Mesenchymal stem cell (in vitro differentiated cells and primary cell): ENCODE data around the gene LRRC74B.
"Not testable (repeated sequence)": the region's sequence is repeated elsewhere in the genome, so short reads cannot be mapped to it uniquely, and the experiment has no call there.

Experiments used
- DNase-seq: peaks from one replicate; pipeline ENCODE4 v3.0.0-alpha.2; 2013
- H2AFZ ChIP-seq: one replicate; pipeline ENCODE4 v1.6.1; 2013; ENCODE audit warnings: low read depth, mild to moderate bottlenecking, control low read depth, inconsistent platforms, low read length, moderate library complexity
- H2AK5ac ChIP-seq: 2 replicates; pipeline ENCODE4 v1.6.1; 2013; ENCODE audit warnings: low read length, moderate library complexity, mild to moderate bottlenecking, inconsistent platforms; ENCODE audit not compliant: severe bottlenecking
- H2BK120ac ChIP-seq: one replicate; pipeline ENCODE4 v1.6.1; 2013; ENCODE audit warnings: low read depth, mild to moderate bottlenecking, inconsistent platforms, low read length, moderate library complexity
- H2BK12ac ChIP-seq, 2 experiments: one replicate each; pipeline ENCODE4 v1.6.1; 2013; ENCODE audit warnings: inconsistent platforms in 2 of 2, low read length in 2 of 2, mild to moderate bottlenecking in 2 of 2, moderate library complexity in 2 of 2, control low read depth in 1 of 2
- H2BK15ac ChIP-seq: one replicate; pipeline ENCODE4 v1.6.1; 2013; ENCODE audit warnings: mild to moderate bottlenecking, low read depth, inconsistent platforms; ENCODE audit not compliant: poor library complexity, severe bottlenecking
- H2BK5ac ChIP-seq: 2 replicates; pipeline ENCODE4 v1.6.1; 2013; ENCODE audit warnings: low read depth, mild to moderate bottlenecking, low read length, control low read depth, inconsistent platforms; ENCODE audit not compliant: poor library complexity, severe bottlenecking
- H3K14ac ChIP-seq, 2 experiments: one replicate each; pipeline ENCODE4 v1.6.1; 2013; ENCODE audit warnings: inconsistent platforms in 2 of 2, low read length in 2 of 2, control low read depth in 1 of 2, mild to moderate bottlenecking in 1 of 2, moderate library complexity in 1 of 2
- H3K18ac ChIP-seq, 2 experiments: one replicate each; pipeline ENCODE4 v1.6.1; 2013; ENCODE audit warnings: inconsistent platforms in 2 of 2, low read length in 2 of 2, control low read depth in 1 of 2, low read depth in 1 of 2, mild to moderate bottlenecking in 1 of 2
- H3K23ac ChIP-seq, 2 experiments: one replicate each; pipeline ENCODE4 v1.6.1; 2013; ENCODE audit warnings: inconsistent platforms in 2 of 2, low read length in 2 of 2, mild to moderate bottlenecking in 2 of 2, moderate library complexity in 2 of 2, control low read depth in 1 of 2
- H3K27ac ChIP-seq: 2 replicates; pipeline ENCODE4 v1.5.1; 2013; ENCODE audit warnings: mild to moderate bottlenecking, moderate library complexity, low read length, control low read depth, inconsistent platforms; ENCODE audit not compliant: poor library complexity, severe bottlenecking
- H3K27me3 ChIP-seq, 2 experiments: 2 replicates each; pipeline versions ENCODE4 v1.6.1 to v1.7.0; 2013; ENCODE audit warnings: low read length in 2 of 2, mild to moderate bottlenecking in 2 of 2, moderate library complexity in 2 of 2, control low read depth in 1 of 2, inconsistent platforms in 1 of 2; ENCODE audit not compliant: control insufficient read depth in 1 of 2, insufficient read depth in 1 of 2
- H3K36me3 ChIP-seq, 2 experiments: 2 replicates each; pipeline versions ENCODE4 v1.6.1 to v1.7.0; 2013; ENCODE audit warnings: low read length in 2 of 2, control low read depth in 1 of 2, inconsistent platforms in 1 of 2, low read depth in 1 of 2, mild to moderate bottlenecking in 1 of 2; ENCODE audit not compliant: insufficient read depth in 2 of 2, control insufficient read depth in 1 of 2
- H3K4ac ChIP-seq, 2 experiments: one replicate each; pipeline ENCODE4 v1.6.1; 2013; ENCODE audit warnings: inconsistent platforms in 2 of 2, low read length in 2 of 2, mild to moderate bottlenecking in 2 of 2, moderate library complexity in 2 of 2, control low read depth in 1 of 2, low read depth in 1 of 2
- H3K4me1 ChIP-seq: 2 replicates; pipeline ENCODE4 v1.6.1; 2013; ENCODE audit warnings: low read depth, low read length, control low read depth; ENCODE audit not compliant: control insufficient read depth, insufficient read depth
- H3K4me2 ChIP-seq: 2 replicates; pipeline ENCODE4 v1.6.1; 2013; ENCODE audit warnings: low read length, mild to moderate bottlenecking, inconsistent platforms; ENCODE audit not compliant: poor library complexity, severe bottlenecking
- H3K4me3 ChIP-seq, 2 experiments: 2 replicates each; pipeline versions ENCODE4 v1.5.1 to v1.7.0; 2013; ENCODE audit warnings: low read length in 2 of 2, mild to moderate bottlenecking in 2 of 2, control low read depth in 1 of 2, low read depth in 1 of 2; ENCODE audit not compliant: insufficient read depth in 1 of 2
- H3K79me1 ChIP-seq: replicated peaks from 2 replicates; pipeline ENCODE4 v1.6.1; 2013; ENCODE audit warnings: mild to moderate bottlenecking, control low read depth, low read length, inconsistent platforms; ENCODE audit not compliant: poor library complexity, severe bottlenecking
- H3K9ac ChIP-seq: 2 replicates; pipeline ENCODE4 v1.7.0; 2013; ENCODE audit warnings: mild to moderate bottlenecking, low read length, moderate library complexity
- H3K9me3 ChIP-seq: 2 replicates; pipeline ENCODE4 v1.7.0; 2013; ENCODE audit warnings: mild to moderate bottlenecking, low read length; ENCODE audit not compliant: control insufficient read depth
- H4K8ac ChIP-seq: one replicate; pipeline ENCODE4 v1.6.1; 2013; ENCODE audit warnings: inconsistent platforms, mild to moderate bottlenecking, low read length, moderate library complexity
- H4K91ac ChIP-seq: one replicate; pipeline ENCODE4 v1.6.1; 2013; ENCODE audit warnings: mild to moderate bottlenecking, low read length, inconsistent platforms
- WGBS: methylation state at CpG from one replicate; pipeline ENCODE4 v1.1.7; 2013; ENCODE audit warnings: mixed read lengths; 5-methylcytosine and 5-hydroxymethylcytosine counted together

Gene LRRC74B

GRCh38 chr22:21070690-21071615, 25.2 kb downstream of the LRRC74B start:
- H3K4me3 ChIP-seq: no peak overlapping the region
- H2AFZ ChIP-seq: no peak overlapping the region
- no peak overlapping the region for H3K4me2 ChIP-seq
- 92% methylated on average over 17 of the region's 17 CpGs for WGBS
- no peak overlapping the region for H3K4ac ChIP-seq
- no peak overlapping the region for H2BK5ac ChIP-seq
- no peak overlapping the region for H2BK15ac ChIP-seq
- no peak overlapping the region for H2AK5ac ChIP-seq
- no peaks in the 10 kb centered on the region for H3K4me1 ChIP-seq
- H3K14ac ChIP-seq: no peak overlapping the region
- no peaks in the 10 kb centered on the region for H3K79me1 ChIP-seq
- no peak overlapping the region for H3K23ac ChIP-seq
- no peak overlapping the region for H2BK12ac ChIP-seq
- no peaks in the 10 kb centered on the region for H3K36me3 ChIP-seq
- no peak overlapping the region for H2BK120ac ChIP-seq
- no peak overlapping the region for H3K27ac ChIP-seq
- H3K9ac ChIP-seq: no peak overlapping the region
- no peak for DNase-seq
- peaks cover 6% of the 10 kb centered on the region for H3K9me3 ChIP-seq
- H3K27me3 ChIP-seq: peaks cover 3 to 6% of the 10 kb centered on the region in 2 experiments
- H3K18ac ChIP-seq: no peak overlapping the region
- no peak overlapping the region for H4K91ac ChIP-seq
- H4K8ac ChIP-seq: no peak overlapping the region

GRCh38 chr22:21071796-21072195, 26.1 kb downstream of the LRRC74B start:
- H2BK120ac ChIP-seq, H3K18ac ChIP-seq, H3K9me3 ChIP-seq, DNase-seq, H3K4me1 ChIP-seq, H3K4me3 ChIP-seq, H2BK12ac ChIP-seq, H2AFZ ChIP-seq, H2BK5ac ChIP-seq, H3K36me3 ChIP-seq, H3K27me3 ChIP-seq, H2AK5ac ChIP-seq, H4K91ac ChIP-seq, H3K14ac ChIP-seq, H4K8ac ChIP-seq, H3K79me1 ChIP-seq, H2BK15ac ChIP-seq, H3K23ac ChIP-seq, H3K4ac ChIP-seq, H3K9ac ChIP-seq, H3K4me2 ChIP-seq, H3K27ac ChIP-seq: not testable (repeated sequence)
- WGBS: 96% methylated on average over 6 of the region's 8 CpGs

GRCh38 chr22:21073023-21073422, 27.3 kb downstream of the LRRC74B start:
- no peak overlapping the region for H3K4ac ChIP-seq
- no peak overlapping the region for H3K14ac ChIP-seq
- no peak overlapping the region for H2BK120ac ChIP-seq
- H2BK15ac ChIP-seq: no peak overlapping the region
- no peak overlapping the region for H2BK12ac ChIP-seq
- H4K91ac ChIP-seq: no peak overlapping the region
- H2AK5ac ChIP-seq: no peak overlapping the region
- no peaks in the 10 kb centered on the region for H3K4me1 ChIP-seq
- no peak overlapping the region for H3K18ac ChIP-seq
- H3K27me3 ChIP-seq: peaks cover 3 to 4% of the 10 kb centered on the region in 2 experiments
- no peaks in the 10 kb centered on the region for H3K36me3 ChIP-seq
- 87% methylated on average over 3 of the region's 3 CpGs for WGBS
- no peak overlapping the region for H3K27ac ChIP-seq
- no peak overlapping the region for H2AFZ ChIP-seq
- no peak overlapping the region for H3K23ac ChIP-seq
- H2BK5ac ChIP-seq: no peak overlapping the region
- no peak for DNase-seq
- no peaks in the 10 kb centered on the region for H3K79me1 ChIP-seq
- no peak overlapping the region for H3K4me2 ChIP-seq
- no peak overlapping the region for H4K8ac ChIP-seq
- H3K9me3 ChIP-seq: peaks cover 6% of the 10 kb centered on the region
- H3K4me3 ChIP-seq: no peak overlapping the region
- H3K9ac ChIP-seq: no peak overlapping the region

- peaks cover 6% of the 10 kb centered on the region for H3K9me3 ChIP-seq
- H3K4ac ChIP-seq: no peak overlapping the region
- WGBS: 93% methylated on average over 4 of the region's 5 CpGs
- peaks cover 3 to 6% of the 10 kb centered on the region in 2 experiments for H3K27me3 ChIP-seq
- H2BK5ac ChIP-seq: no peak overlapping the region
- no peak for DNase-seq
- H2BK12ac ChIP-seq: no peak overlapping the region
- no peak overlapping the region for H3K4me2 ChIP-seq
- no peak overlapping the region for H3K4me3 ChIP-seq
- no peak overlapping the region for H3K9ac ChIP-seq
- no peaks in the 10 kb centered on the region for H3K4me1 ChIP-seq
- no peak overlapping the region for H2BK15ac ChIP-seq
- no peak overlapping the region for H3K27ac ChIP-seq
- H3K18ac ChIP-seq: no peak overlapping the region
- no peak overlapping the region for H2BK120ac ChIP-seq
- H3K23ac ChIP-seq: no peak overlapping the region
- no peaks in the 10 kb centered on the region for H3K36me3 ChIP-seq
- no peak overlapping the region for H3K14ac ChIP-seq
- H4K8ac ChIP-seq: no peak overlapping the region
- H2AFZ ChIP-seq: no peak overlapping the region
- no peak overlapping the region for H4K91ac ChIP-seq
- H2AK5ac ChIP-seq: no peak overlapping the region
- H3K79me1 ChIP-seq: no peaks in the 10 kb centered on the region
These were observed 27.7 kb downstream of the LRRC74B start for GRCh38 chr22:21073482-21073881.
